Superior temporal gyrus (tissue), 1 donor: Measurements from ENCODE around the gene FAM8A1.

Experiments
- DNase-seq: peaks from one replicate; pipeline ENCODE4 v3.0.0-alpha.2; 2016; ENCODE audit errors: extremely low spot score

FAM8A1 gene

GRCh38 chr6:17601386-17601703, 1.2 kb downstream of the FAM8A1 start:
- DNase-seq: no peak

GRCh38 chr6:17602888-17603287, 2.8 kb downstream of the FAM8A1 start:
- DNase-seq: no peak

- DNase-seq: no peak
Measured at GRCh38 chr6:17606606-17607005, 6.5 kb downstream of the FAM8A1 start.

- DNase-seq: no peak
Measured at GRCh38 chr6:17610835-17611234, 10.7 kb downstream of the FAM8A1 start.

- DNase-seq: no peak
Measured at GRCh38 chr6:17612048-17612447, 11.9 kb downstream of the FAM8A1 start.

GRCh38 chr6:17615794-17616193, 15.7 kb downstream of the FAM8A1 start:
- no peak for DNase-seq

GRCh38 chr6:17621003-17621402, 20.9 kb downstream of the FAM8A1 start:
- DNase-seq: no peak

GRCh38 chr6:17622144-17622543, 22.0 kb downstream of the FAM8A1 start:
- DNase-seq: no peak

- no peak for DNase-seq
Measured at GRCh38 chr6:17624396-17624795, 24.3 kb downstream of the FAM8A1 start.

- DNase-seq: no peak
Measured at GRCh38 chr6:17628873-17629272, 28.8 kb downstream of the FAM8A1 start.

GRCh38 chr6:17629824-17630510, 29.9 kb downstream of the FAM8A1 start:
- no peak for DNase-seq

- no peak for DNase-seq
Measured at GRCh38 chr6:17630511-17631073, 30.5 kb downstream of the FAM8A1 start.

GRCh38 chr6:17632934-17633333, 32.8 kb downstream of the FAM8A1 start:
- DNase-seq: no peak

GRCh38 chr6:17633465-17634188, 33.5 kb downstream of the FAM8A1 start:
- no peak for DNase-seq

GRCh38 chr6:17635568-17635967, 35.5 kb downstream of the FAM8A1 start:
- no peak for DNase-seq

GRCh38 chr6:17638212-17638715, 38.2 kb downstream of the FAM8A1 start:
- no peak for DNase-seq

- DNase-seq: no peak
Measured at GRCh38 chr6:17640477-17640917, 40.4 kb downstream of the FAM8A1 start.

- no peak for DNase-seq
Measured at GRCh38 chr6:17648745-17649144, 48.6 kb downstream of the FAM8A1 start.

- DNase-seq: no peak
Measured at GRCh38 chr6:17650656-17651309, 50.7 kb downstream of the FAM8A1 start.

GRCh38 chr6:17653198-17653882, 53.2 kb downstream of the FAM8A1 start:
- no peak for DNase-seq

GRCh38 chr6:17656092-17656491, 56.0 kb downstream of the FAM8A1 start:
- DNase-seq: no peak

GRCh38 chr6:17656644-17657043, 56.5 kb downstream of the FAM8A1 start:
- DNase-seq: no peak
